OCI-LY3 (cell line): Measurements from ENCODE around the gene ADAMTS2.

Source experiments
- CTCF ChIP-seq: fragments of 200-600, 300-600 bp; sonication (generic); IDR thresholded peaks from 2 replicates; pipeline ENCODE4 v1.5.1; 2014; ENCODE audit warnings: antibody characterized with exemption, low read length, low read depth
- EZH2phosphoT487 ChIP-seq: fragments of 200-600 bp; shearing (Covaris generic); IDR thresholded peaks from 2 replicates; pipeline ENCODE4 v1.6.1; 2018; ENCODE audit warnings: antibody characterized with exemption, mixed run types, low read depth

- TF ChIP-seq CTCF (no peak), EZH2phosphoT487 (no peak)
Observed at GRCh38 chr5:179065703-179066102, 279.6 kb downstream of the ADAMTS2 start.
